Glutamatergic neuron (in vitro differentiated cells): Measurements from ENCODE around the gene GRK6. TPM values are rescaled to one million over a fixed set of nuclear protein-coding genes. Genes with fewer than 3 reads are reported as not detected.
A peak's percentile ranks its signal among the peaks of the same experiment; 100 is the strongest.

ENCODE experiments used
- DNase-seq: peaks from one replicate; pipeline ENCODE4 v3.0.0; 2022
- H3K27ac Mint-ChIP-seq: one replicate; pipeline ENCODE4 v1.8.0; 2020; ENCODE audit warnings: mild to moderate bottlenecking, mixed read lengths, inconsistent platforms; ENCODE audit not compliant: unreplicated experiment
- H3K27me3 Mint-ChIP-seq: one replicate; pipeline ENCODE4 v1.8.0; 2020; ENCODE audit warnings: mild to moderate bottlenecking, moderate library complexity, mixed read lengths, inconsistent platforms; ENCODE audit not compliant: unreplicated experiment
- H3K36me3 Mint-ChIP-seq: one replicate; pipeline ENCODE4 v1.8.0; 2020; ENCODE audit warnings: mild to moderate bottlenecking, mixed read lengths, inconsistent platforms; ENCODE audit not compliant: unreplicated experiment
- H3K4me1 Mint-ChIP-seq: one replicate; pipeline ENCODE4 v1.8.0; 2020; ENCODE audit warnings: mild to moderate bottlenecking, low read depth, mixed read lengths, inconsistent platforms; ENCODE audit not compliant: unreplicated experiment
- H3K4me3 Mint-ChIP-seq: one replicate; pipeline ENCODE4 v1.8.0; 2020; ENCODE audit warnings: mild to moderate bottlenecking, mixed read lengths, inconsistent platforms; ENCODE audit not compliant: unreplicated experiment
- H3K9me3 Mint-ChIP-seq: one replicate; pipeline ENCODE4 v1.8.0; 2020; ENCODE audit warnings: mild to moderate bottlenecking, moderate library complexity, mixed read lengths, inconsistent platforms; ENCODE audit not compliant: unreplicated experiment
- CTCF ChIP-seq: fragments of 200-600 bp; sonication (generic); IDR thresholded peaks from one replicate; pipeline ENCODE4 v1.5.0; 2021; ENCODE audit not compliant: partially characterized antibody, unreplicated experiment
- total RNA-seq: library from RNA; stranded (reverse); fragmentation: NEBNext Ultra II Directional; extraction: Animal tissue kit (Norgen Biotek cat#: 25700); gene quantifications from one replicate; pipeline ENCODE4 v1.2.1, GENCODE V29; 2021; ENCODE audit not compliant: unreplicated experiment

The GRK6 gene
- total RNA-seq, 1 donor from 2014 or later, result 43.9 TPM

DNA sequence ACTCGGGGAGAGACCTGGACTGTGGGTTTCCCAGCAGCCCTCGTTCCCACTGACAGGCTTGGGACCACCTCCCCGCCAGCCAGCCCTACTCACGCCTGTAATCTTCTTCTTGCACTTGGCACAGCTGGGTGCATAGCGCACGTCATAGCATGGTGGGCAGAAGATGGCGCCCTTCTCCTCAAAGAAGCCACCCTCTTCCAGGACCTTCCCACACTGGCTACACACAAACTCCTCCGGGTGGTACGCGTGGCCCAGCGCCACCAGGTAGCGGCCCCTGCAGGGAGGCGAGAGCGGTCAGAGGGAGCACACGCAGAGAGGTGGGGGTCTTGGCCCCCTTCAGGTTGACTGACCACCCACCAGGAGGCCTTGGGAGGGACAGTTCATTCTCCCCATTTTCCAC, 61.5 kb downstream of the GRK6 start:
- H3K36me3 Mint-ChIP-seq, result no peaks in the 10 kb centered on the region
- peaks cover 20% of the 10 kb centered on the region for H3K9me3 Mint-ChIP-seq
- H3K4me3 Mint-ChIP-seq, result no peak overlapping the region
- peaks cover 18% of the 10 kb centered on the region for H3K27me3 Mint-ChIP-seq
- H3K4me1 Mint-ChIP-seq, result peaks cover 34% of the 10 kb centered on the region
- DNase-seq, result no peak
- H3K27ac Mint-ChIP-seq, result no peak overlapping the region
- no peak for TF ChIP-seq CTCF

DNA sequence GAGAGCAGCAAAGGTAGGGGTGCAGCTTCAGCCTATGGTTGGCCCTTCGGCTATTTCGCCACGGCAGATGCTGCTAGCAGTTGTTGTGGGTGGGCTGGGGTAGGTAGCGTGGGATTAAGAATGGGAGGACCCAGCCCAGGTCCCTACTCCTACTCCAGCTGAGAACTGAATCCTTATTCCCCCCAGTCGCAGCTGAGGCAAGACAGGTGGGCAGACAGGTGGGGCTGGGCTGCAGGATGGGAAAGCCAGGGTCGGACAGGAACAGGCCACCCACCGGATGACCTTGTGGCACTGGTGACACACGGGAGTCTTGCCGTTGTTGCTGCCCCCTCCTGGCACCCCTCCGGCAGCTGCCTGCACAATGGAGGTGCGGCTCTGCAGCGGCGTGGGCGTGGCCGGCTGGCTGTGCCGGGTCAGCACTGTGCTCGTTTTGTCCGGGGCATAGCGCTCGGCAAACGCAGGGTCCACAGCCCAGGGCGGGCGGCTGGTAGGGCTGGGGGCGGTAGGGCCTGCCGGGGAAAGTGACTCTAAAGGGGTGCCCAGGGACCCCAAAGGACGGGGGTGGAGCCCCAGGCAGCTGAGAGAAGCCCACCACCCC, 62.7 kb downstream of the GRK6 start:
- peaks cover 19% of the 10 kb centered on the region for H3K9me3 Mint-ChIP-seq

DNA sequence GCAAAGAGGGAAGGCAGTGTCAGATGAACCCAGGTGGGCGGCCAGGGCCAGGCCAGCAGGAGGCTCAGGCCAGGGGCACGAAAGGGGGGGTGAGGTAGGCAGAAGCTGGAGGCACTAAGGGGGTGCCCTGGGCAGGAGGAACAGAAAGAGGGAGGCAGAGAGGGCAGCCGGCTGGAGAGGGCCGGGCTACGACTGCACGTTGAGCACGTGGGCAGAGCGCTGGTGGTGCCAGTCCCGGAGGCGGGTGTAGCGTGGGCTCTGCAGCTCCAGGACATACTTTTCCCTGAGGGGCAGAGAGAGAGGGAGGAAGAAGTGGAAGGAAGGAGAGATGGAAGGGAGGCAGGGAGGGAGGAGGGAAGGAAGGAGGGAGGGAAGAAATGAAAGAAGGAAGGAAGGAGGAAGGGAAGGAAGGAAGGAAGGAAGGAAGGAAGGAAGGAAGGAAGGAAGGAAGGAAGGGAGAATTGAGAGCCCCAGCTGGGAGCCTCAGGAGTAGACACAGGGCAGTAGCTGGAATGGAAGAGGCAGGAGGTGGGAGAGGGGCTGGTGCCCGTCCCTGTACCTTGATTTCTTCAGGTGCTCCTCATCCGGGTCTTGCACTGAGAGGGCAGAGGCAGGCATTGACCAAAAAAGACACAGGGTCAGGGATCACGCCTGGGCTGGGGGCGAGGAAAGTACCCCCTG, 64.0 kb downstream of the GRK6 start:
- Mint-ChIP-seq H3K27me3 (peaks cover 7% of the 10 kb centered on the region), H3K4me3 (peak overlapping the region; percentile 83), H3K27ac (peak overlapping the region; percentile 93), H3K36me3 (no peaks in the 10 kb centered on the region), H3K9me3 (peaks cover 10% of the 10 kb centered on the region), H3K4me1 (peaks cover 18% of the 10 kb centered on the region)
- TF ChIP-seq CTCF, result no peak
- no peak for DNase-seq

More for the DNA sequence above, 62.7 kb downstream of the GRK6 start:
- peaks cover 30% of the 10 kb centered on the region for H3K4me1 Mint-ChIP-seq
- TF ChIP-seq CTCF, result peak; percentile 18
- peak overlapping the region; percentile 67 for H3K4me3 Mint-ChIP-seq
- peak overlapping the region; percentile 81 for H3K27ac Mint-ChIP-seq
- peaks cover 14% of the 10 kb centered on the region for H3K27me3 Mint-ChIP-seq
- H3K36me3 Mint-ChIP-seq, result no peaks in the 10 kb centered on the region
- peak; percentile 73 for DNase-seq

- no peaks in the 10 kb centered on the region for H3K36me3 Mint-ChIP-seq
- no peak for DNase-seq
- peaks cover 17% of the 10 kb centered on the region for H3K4me1 Mint-ChIP-seq
- peak overlapping the region; percentile 93 for H3K27ac Mint-ChIP-seq
- H3K27me3 Mint-ChIP-seq, result peaks cover 7% of the 10 kb centered on the region
- H3K4me3 Mint-ChIP-seq, result peak overlapping the region; percentile 83
- H3K9me3 Mint-ChIP-seq, result peaks cover 8% of the 10 kb centered on the region
- no peak for TF ChIP-seq CTCF
These were observed 64.5 kb downstream of the GRK6 start for GRCh38 chr5:177490992-177491391.

DNA sequence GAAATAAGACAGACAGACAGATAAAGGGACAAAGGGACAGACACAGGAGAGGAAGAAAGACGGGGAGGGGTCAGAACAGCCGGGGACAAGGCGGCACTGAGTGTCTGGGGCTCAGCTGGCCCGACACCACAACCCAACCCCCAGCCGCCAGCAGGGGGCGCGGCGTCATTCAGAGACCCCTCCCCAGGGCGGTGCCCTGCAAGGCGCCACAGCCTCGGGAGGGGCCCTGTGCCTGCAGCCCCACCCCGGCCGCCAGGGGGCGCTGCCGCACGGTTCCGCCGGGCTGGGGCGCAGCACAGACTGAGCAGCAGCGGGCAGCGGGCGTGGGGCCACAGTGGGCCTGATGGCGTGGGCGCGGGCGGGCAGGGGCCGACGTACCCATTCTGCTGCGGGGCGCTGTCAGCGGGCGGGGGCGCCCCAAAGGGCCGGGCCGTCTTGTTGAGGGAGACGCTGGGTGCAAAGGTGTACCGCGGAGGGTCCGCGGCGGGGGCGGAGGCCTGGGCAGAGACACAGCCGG, 65.0 kb downstream of the GRK6 start:
- peak overlapping the region; percentile 83 for H3K4me3 Mint-ChIP-seq
- peaks cover 7% of the 10 kb centered on the region for H3K27me3 Mint-ChIP-seq
- peak; percentile 98 for DNase-seq
- no peaks in the 10 kb centered on the region for H3K36me3 Mint-ChIP-seq
- H3K4me1 Mint-ChIP-seq, result peaks cover 17% of the 10 kb centered on the region
- peaks cover 8% of the 10 kb centered on the region for H3K9me3 Mint-ChIP-seq
- H3K27ac Mint-ChIP-seq, result peak overlapping the region; percentile 93
- peak; percentile 100 for TF ChIP-seq CTCF
